ENCODE measurements around the gene SCARF2.
"Not testable (repeated sequence)": the region's sequence is repeated elsewhere in the genome, so short reads cannot be mapped to it uniquely, and the experiment has no call there.

The SCARF2 gene

DNA sequence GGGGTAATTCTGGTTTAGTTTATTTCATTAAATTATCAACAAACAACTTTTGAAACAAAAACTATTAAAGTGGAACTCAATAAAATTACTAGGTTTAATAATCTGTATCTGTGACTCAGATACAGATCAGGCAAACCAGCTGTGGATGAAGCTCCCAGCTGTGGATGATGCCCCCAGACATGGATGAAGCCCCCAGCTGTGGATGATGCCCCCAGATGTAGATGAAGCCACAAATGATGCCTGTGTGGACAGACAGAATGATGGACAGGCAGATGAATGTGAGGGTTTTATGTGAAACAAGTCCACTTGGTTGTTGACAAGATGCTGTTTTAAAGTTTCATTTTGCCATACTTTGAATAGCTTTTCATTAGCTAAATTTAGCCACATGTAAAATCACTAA is 49.4 kb downstream of the SCARF2 start:
- no peak for DNase-seq

DNA sequence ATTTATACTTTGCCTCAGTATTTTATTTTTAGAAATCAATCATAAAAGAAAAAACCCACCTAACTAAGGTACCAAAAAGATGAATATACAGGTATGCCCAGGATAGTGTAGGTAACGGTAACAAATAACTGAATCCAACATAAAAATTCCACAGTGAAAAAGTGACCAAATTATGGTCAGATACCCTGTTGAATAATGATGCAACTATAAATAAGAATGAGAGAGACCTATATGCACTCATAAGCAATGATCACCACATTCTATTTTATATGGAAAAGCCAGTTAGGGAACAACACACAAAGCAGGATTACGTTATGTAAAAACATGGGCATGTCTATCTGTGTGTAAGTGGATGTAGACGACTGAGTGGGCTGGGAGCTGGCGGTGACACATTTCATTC is 50.7 kb downstream of the SCARF2 start:
- no peak for DNase-seq

- no peak for DNase-seq
These were observed 51.3 kb downstream of the SCARF2 start for GRCh38 chr22:20386336-20386735.

DNA sequence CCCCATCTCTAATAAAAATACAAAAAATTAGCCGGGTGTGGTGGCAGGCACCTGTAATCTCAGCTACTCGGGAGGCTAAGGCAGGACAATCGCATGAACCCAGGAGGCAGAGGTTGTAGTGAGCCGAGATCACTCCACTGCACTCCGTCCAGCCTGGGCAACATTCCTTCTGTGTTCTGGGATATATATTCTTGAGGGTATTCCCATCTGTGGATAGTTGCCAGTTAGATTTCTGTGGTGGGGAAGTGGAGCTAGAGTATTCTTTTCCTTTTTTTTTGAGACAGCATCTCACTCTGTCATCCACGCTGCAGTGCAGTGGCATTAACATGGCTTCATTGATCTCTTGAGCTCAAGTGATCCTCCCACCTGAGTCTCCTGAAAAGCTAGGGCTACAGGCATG is 52.8 kb downstream of the SCARF2 start:
- no peak for DNase-seq

DNA sequence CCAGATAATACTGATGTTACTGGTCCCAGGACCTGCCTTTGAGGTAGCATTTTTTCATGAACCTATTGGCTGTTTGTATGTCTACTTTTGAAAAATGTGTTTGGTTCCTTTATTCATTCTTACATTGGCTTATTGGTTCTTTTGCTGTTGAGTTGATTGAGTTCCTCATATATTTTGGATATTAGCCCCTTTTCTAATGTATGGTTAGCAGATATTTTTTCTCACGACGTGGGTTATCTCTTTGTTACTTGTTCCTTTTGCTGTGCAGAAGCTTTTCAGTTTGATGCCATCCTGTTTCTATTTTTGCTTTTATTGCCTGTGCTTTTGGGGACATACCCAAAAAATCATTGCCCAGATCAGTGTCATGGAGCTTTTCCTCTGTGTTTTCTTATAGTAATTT is 53.5 kb downstream of the SCARF2 start:
- no peak for DNase-seq

- DNase-seq: no peak
These were observed 54.1 kb downstream of the SCARF2 start for GRCh38 chr22:20383538-20383937.

DNA sequence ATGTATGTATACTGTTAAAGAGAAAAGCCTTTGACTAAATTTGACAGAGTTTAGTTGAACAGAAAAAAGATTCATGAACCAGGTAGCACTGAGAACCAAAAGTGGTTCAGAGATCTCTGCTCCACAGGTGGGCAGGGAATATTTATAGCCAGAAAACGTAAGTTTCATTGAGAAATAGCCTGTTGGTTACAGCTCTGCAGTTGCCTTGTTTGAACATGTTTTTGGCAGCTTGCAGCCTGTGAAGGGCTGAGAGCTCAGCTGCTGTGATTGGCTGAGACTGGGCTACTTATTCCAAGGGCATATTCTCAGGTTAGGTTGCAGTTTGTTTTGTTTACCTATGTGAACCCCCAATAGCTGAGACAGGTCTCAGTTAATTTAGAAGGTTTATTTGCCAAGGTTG is 57.1 kb downstream of the SCARF2 start:
- no peak for DNase-seq

- not testable (repeated sequence) for DNase-seq
These were observed 58.9 kb downstream of the SCARF2 start for GRCh38 chr22:20378684-20379083.

GRCh38 chr22:20378110-20378509 is 59.5 kb downstream of the SCARF2 start:
- no peak for DNase-seq

- DNase-seq: not testable (repeated sequence)
These were observed 60.6 kb downstream of the SCARF2 start for GRCh38 chr22:20376983-20377382.

GRCh38 chr22:20376281-20376680 is 61.3 kb downstream of the SCARF2 start:
- DNase-seq: not testable (repeated sequence)
